ENCODE measurements around the gene SQOR.

DNA sequence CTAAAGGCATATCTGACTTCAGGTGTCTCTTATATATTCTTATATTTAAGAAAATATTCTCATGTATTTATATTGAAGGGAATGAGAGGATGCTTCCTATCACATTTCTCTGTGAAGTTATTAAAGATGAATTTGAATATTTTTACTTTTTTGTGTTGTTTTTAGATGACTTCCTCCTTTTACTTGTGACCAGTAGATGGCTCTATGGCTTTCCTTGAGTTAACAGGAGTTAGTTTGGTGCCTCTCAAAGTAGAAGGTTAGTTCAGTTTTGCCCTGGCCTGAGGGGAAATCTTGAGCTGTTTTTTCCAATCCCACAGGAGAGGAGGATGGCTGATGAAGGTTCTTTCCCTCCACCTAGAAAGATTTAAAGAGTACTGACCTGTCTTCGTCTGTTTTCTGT lies 80.7 kb downstream of the SQOR start:
- TF ChIP-seq, protein P1, sequence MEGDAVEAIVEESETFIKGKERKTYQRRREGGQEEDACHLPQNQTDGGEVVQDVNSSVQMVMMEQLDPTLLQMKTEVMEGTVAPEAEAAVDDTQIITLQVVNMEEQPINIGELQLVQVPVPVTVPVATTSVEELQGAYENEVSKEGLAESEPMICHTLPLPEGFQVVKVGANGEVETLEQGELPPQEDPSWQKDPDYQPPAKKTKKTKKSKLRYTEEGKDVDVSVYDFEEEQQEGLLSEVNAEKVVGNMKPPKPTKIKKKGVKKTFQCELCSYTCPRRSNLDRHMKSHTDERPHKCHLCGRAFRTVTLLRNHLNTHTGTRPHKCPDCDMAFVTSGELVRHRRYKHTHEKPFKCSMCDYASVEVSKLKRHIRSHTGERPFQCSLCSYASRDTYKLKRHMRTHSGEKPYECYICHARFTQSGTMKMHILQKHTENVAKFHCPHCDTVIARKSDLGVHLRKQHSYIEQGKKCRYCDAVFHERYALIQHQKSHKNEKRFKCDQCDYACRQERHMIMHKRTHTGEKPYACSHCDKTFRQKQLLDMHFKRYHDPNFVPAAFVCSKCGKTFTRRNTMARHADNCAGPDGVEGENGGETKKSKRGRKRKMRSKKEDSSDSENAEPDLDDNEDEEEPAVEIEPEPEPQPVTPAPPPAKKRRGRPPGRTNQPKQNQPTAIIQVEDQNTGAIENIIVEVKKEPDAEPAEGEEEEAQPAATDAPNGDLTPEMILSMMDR (IDR thresholded peaks at IDR 0.05), result no peak
- TF ChIP-seq POLR2A (IDR thresholded peaks at IDR 0.05), result no peak
